Measurements from ENCODE around the gene HOXC9.

HOXC9 gene

DNA sequence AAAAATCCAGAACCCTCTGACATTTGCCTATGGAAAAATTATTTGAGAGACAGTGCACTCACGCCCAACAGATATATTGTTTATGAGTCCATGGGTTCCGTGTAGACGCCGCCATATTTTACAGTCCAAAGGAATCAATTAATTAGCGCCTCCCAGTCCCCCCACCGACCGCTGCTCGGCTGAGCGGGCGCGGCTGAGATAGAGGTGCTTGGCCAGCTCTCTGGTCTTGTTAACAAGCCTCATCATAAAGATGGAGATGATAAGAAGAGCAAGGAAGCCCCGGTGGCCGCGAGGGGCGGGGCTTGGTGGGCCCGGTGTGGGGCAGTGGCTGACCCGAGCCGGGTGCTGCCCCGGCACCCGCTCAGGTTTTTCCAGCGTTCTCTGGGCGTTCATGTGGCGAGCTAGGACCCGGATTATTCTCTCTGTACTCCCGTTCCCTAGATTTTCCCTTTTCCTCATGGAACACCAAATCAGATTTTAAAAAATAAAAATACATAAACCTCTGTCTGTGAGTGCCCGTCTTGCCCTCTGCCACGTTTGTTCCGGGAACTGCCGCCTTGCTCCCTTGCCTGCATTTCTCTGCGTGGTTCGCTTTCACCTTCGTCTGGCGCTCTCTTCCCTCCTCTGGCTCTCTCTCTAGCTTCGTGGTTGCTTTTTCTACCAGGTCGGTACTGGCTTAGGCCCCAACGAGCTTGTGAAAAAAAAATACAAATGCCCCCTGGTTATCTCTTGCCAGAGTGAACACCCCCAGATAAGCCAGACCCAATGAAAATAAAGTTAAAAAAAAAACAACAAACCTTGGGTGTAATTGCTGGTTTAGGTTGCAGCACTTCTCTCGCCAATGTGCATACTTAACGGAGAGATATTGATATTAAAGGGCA, 36.3 kb upstream of the HOXC9 start:
- DNase-seq: no peak

DNA sequence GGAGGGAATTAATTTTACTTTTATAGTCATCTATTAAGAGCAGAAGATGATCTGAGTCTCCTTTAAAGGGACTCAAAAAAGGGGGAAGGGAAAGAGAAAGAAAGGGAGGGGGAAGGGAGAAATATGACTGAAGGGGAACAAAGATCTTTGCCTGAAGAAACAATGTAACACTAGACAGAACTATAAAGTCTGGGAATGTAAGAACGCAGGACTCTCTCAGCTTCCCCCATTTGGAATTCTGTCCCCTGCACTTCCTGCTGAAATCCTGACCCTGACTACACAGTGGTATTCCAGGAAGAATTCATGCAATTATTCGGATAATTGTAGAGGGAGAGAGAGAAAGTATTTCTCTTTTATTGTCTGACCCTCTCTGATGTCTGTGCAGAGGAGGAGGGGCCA, 35.6 kb upstream of the HOXC9 start:
- DNase-seq: no peak

DNA sequence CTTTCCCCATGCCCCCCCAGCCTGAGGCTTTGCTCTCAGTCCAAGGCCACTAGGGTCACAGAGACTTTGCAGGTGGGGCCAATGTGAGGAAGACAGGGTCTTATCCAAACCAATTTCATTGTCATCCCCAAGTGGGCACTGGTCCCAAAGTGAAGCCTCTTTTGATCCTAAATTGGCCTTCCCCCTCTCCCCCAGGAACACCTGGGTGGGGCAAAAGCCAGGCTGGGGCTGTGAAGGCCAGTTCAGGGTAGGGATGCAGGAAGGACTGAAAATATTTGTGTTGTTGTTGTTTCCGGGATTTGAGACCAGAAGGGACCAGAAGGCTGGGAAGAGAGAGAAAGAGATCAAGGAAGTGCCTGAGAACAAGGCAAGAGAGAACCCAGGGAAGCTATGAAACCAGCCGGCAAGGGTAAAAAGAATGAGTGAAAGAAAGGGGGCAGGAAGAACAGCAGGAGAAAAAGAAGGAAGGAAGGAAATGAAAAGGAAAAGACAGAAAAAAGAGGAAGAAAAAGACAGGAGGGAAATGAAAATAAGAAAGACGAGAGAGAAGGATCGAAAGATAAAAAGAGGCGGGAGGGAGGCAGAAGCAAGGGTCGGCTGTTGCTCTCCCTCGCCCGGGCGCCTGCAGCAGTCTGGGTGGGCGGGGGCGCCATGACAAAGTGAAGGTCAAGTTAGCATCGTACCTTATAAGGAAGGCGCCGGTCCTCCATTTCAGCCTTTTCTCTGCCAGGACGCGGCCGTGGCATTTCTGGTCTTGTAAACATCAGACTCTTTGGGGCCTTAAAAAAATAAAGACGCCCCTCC, 34.5 kb upstream of the HOXC9 start:
- no peak for DNase-seq

DNA sequence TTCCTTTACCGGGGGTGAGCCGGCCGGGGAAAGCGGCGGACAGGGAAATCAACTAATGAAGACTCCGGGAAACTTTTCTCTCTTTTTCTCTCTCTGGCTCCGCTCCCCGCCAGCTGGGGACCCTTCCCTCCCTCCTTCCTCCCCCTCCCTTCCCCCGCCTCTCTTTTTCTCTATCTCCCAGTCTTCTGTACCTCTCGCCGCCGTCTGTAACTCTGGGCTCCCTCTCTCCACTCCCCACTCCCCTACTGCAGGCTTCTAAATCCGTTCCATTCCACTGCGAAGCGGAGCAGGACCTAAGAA, 33.9 kb upstream of the HOXC9 start:
- no peak for DNase-seq

DNA sequence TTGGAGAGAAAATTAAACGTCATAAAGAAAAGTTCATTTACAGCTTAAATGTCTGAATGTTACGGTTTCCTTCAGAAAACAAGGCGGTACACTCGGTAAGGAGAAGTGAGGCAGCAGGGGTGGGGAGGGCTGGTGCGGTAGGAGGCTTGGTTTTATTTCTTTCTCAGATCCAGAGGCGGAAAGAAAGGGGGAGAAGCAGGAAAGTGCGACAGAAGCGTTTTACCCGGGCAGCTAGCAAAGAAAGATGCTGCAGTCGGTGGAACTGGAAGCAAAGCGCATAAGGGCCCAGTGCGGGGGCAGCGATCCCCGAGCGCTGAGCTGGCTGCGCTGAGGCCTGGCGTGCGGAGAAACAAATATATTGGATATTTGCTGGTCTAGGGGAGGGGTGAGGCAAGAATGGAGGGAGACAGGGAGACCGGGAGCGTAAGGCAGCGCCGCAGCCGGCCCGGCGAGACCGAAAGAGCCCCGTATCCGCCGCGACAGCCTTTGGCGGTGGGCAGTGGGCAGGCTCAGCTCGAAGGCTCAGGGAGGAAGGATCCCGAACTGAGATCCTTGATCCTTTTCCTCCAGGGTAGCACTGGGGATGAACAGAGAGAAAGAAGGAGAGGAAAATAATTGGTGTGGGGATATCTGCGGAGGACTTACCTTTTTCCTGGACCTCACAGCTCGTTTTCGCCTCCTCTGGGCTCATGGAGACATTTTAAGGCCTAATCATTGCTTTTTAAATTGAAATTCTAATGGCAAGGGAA, 33.4 kb upstream of the HOXC9 start:
- DNase-seq: no peak

DNA sequence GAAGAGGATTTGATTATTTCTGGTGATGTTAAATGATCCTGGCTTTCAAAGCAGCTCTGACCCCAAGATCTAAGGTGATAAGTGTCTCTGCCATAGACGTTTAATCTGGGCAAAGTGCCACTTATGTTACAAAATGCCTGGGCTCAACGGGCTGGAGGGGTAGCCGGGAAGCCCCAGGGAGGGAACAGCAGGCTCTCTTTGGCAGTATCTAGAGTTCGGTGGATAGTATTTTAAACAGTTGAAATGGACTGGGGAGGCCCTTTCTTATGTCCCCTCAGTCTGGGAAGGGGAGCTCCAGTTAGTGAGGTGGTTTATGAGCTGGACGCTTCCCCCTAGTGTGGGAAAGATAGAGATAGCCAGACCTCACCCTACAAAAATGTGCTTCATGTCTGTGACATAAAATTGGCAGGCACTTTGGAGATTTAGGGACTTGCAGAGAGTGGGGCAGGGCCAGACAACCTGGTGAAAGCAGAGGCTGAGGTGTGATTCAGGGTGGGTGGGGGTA, 32.5 kb upstream of the HOXC9 start:
- DNase-seq: no peak

DNA sequence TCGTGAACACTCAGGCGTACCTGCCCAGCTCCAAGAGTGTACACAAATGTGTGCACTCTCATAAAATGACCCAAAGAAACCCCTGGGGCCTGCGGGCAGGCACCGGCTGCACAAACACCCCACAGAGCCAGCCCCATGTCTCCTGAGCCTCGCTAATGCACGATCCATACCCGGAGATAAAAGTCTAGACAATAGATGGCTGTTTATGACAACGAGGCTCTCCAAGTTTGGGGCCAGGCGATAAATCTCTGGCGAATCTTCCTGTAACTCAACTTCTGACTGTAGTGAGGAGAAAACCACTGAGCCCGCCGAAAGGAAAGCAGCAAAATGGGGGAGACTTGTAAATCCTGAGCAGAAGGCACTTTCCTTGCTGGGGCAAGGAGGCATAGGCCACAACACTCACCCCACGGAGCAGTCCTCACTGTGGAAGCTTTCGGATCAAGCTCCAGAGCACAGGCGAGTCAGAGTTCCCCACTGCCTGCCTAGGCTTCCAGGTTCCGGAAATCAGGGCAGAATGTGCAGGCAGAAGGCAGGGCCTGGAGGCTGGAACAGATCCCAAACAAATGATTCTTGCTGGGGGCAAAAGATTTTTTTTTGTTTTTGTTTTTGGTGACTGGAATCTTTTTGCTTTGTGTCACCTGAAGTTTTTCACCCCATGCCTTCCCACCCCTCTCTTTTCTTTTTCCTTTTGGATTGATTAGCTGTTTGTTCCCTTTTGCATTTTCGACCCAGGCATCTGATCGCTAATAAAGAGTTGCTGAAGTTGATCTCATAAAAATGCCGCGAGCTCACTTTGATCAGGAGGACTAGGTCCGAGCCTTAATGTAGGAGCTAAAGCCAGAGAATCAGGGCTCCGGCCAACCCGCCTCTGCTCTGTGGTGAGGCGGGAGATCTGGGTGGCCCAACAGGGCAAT, 31.5 kb upstream of the HOXC9 start:
- DNase-seq: no peak

DNA sequence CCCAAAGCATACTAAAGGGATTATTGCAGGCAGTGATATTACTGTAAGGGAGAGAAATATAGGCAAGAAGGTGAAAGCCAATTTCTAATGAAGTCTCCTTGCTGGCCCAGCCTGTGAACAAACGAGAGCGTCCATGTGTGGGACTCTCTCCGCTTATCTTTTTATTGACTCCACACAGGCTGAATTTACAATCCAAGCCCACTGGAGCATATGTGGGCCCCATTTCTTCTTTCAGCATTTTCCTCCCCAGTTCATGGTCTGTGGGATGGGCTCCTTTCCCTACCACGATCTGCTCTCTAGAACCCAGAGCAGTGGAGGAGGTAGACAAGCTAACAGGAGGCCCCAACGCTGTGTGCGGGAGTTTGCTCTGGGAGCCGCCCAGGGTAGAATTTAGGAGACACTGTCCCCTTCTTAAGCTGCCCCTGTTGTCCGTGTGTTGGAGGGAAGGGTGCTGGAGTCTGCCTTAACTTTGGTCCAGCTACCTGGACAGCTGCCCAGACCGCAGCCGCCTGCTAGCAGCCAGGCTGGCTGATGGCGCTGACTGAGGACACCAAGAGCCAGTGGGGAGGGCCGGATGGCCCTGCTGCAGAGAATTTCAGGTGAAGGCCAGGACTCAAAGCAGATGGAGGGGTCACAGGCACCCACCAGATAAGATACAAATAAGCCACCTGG, 30.2 kb upstream of the HOXC9 start:
- DNase-seq: no peak

DNA sequence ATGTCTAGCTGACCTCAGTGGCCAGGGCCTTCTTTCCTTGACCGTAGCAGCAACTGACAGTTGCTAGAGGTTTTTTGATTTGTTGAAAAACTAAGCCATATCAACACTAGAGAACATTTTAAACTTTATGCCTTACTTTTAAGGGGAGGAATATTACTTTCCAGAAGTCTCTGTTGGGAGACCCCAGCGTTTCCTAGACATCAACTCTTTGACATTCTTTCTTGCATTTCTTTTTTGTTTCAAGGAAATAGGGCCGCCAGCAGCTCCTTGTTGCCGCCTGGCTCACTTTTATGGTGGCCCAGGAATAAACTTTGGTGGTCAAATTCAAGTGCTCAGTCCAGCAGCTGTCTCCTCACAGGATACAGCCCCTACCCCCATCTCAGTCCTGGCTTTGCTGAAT, 29.5 kb upstream of the HOXC9 start:
- DNase-seq: no peak

DNA sequence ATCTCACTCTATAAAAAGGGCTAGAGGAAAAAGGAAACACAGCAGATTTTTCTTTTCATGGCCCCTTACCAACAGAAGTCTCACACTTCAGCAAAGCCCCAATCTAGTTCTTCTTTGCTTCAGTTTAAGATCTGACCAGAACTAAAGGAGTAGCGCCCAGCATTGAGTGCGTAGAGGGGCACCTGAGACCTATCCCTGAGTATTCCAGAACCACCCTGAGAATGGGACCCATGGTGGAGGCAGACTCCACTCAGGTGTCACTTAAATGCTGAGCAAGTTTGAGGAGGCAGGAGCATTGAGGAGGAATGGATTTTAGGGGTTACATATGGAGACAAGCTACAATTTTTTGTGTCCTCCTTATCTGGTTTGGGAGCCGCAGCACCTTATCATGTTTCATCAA, 28.8 kb upstream of the HOXC9 start:
- DNase-seq: no peak

DNA sequence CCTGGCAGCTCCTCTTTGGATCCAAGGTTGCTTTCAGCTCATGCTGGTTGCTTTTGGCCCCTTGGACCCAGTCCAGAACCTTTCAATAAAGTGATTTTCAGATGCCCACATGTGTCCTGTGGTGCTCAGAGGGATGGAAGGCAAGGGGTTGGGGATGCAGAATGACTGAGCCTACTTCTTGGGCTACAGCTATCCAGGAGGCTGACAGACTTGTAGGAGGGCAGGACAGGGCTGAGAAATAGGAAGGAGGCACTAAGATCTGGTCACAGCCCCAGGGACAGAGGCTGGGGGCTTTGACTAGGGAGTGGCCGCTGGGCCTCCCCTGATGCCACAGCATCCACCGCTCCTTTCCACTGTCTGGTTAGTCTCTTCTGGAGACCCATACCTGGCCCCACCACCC, 28.3 kb upstream of the HOXC9 start:
- no peak for DNase-seq

DNA sequence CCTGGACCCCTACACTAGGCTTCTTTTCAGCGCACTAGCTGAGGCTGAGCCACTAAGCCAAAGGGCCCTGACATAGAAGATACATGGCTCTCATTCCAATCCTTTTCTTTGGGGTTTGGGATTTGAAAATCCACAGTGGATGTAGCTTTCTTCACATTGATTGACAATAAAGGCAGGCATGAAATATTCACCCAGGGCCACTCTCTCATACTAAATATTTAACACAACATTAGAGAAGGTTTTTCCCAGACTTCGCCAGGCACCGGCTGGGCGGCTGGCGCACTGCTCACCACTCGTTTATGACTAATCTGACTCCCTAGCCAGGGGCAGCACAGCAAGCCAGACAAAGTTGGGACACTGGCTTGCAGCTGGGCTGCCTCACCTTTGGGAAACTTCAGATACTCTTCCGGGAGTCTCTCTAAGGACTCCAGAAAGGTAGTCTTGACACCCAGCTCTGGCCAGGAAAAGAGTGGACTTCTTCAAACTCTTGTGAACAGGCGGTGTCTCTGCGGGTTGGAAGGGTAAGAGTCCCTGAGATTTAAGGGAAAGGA, 27.7 kb upstream of the HOXC9 start:
- DNase-seq: no peak

DNA sequence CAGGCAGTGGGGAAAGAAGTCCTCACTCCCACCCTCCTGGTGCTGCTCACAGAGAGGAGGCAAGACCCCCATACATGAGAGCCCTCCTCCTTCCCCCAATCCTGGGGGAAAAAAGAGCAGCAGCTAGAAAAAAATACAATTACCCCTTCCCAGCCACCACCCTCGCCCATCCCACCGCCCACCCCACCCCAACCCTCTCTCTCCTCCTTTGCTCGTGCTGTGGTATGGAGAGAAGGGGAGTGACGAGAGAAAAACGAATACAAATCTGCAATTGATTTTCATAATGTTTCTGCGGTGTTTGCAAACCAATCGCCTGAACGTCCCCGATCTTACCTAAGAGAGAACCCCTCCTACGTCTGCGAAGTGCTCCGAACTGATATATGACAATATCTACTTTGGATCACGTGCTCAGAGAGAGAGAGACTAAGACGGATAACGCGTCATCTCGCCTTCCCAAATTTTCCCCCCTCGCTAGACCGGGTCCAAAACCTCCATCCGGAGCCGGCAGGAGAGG, 27.2 kb upstream of the HOXC9 start, which contains the start of gene HOXC11:
HOXC11 (plus strand) TSS at position 405 of the 514 bp plus-strand sequence. CDS start 116 bp downstream, outside the sequence.
- no peak for DNase-seq

DNA sequence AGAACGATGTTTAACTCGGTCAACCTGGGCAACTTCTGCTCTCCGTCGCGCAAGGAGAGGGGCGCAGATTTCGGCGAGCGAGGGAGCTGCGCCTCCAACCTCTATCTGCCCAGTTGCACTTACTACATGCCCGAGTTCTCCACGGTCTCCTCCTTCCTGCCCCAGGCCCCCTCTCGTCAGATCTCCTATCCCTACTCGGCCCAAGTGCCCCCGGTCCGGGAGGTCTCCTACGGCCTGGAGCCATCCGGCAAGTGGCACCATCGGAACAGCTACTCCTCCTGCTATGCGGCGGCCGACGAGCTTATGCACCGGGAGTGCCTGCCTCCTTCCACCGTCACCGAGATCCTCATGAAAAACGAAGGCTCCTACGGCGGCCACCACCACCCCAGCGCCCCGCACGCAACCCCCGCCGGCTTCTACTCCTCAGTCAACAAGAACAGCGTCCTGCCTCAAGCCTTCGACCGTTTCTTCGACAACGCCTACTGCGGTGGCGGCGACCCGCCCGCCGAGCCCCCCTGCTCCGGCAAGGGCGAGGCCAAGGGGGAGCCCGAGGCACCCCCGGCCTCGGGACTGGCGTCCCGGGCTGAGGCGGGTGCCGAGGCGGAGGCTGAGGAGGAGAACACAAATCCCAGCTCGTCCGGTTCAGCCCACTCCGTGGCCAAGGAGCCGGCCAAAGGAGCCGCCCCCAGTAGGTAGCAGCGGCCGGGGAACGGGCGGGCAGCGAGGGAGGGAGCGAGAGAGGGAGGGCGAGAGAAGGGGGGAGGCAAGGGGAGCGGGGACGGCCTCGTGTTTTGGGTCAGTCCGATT, 26.5 kb upstream of the HOXC9 start:
- no peak for DNase-seq

DNA sequence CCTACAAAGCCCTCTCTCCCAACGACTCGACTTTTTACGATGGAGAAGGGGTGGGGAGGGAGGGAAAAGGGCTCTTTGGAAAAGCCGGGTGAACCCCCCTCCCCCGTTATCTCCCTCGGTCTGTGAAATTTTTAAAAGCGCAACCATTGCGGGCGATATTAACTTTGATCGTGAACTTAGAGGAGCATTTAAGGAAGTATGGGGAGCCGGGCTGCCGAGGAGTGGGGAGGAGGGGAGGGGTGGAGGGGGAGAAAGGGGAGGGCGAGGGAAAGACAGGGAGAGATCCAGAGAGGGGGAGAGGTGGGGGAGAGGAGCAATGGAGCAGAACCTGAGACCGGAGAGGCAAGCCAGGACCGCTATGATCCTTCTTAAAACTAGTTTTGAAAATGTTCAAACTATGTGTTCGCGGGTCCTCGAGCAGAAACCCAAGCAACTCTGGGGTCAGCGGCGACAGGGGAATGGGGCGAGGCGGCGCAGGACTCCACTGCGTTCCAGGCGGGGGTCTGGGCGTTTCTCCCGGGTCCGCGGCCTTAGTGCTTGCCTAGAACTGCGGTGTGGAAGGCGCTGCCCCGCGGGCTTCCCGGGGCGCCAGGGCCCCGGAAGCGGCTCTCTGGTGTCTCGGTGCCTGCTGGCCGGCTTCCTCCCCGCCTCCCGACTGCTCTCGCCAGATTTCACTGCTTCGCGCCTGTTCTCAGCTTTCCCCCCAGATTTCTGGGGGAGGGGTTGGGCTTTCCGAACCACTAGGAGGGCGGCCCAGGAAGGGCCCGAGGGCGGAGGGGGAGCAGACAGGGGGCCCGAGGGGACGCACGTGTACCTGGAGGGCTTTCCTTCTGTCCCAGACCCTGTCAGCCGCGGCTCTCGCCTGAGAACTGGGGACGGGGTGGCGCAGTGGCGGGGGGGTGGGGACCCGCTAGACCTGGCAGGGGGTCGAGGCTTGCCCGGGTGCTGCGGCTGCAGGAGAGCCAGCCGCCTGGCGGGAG, 25.6 kb upstream of the HOXC9 start, which contains the start of gene HOTAIR:
HOTAIR (minus strand) TSS at position 871 of the 980 bp plus-strand sequence.
- no peak for DNase-seq

DNA sequence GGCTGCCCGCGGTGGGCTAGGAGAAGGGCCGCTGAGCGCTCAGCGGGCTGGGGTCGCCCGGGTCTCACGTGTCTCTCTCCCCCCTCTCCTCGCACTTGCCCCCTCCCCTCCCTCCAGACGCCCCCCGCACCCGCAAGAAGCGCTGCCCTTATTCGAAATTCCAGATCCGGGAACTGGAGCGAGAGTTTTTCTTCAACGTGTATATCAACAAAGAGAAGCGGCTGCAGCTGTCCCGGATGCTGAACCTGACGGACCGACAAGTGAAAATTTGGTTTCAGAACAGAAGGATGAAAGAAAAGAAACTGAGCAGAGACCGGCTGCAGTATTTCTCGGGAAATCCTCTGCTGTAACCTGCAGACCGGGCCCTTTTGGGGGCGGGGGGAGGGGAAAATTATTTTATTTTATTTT, 24.9 kb upstream of the HOXC9 start:
- no peak for DNase-seq

DNA sequence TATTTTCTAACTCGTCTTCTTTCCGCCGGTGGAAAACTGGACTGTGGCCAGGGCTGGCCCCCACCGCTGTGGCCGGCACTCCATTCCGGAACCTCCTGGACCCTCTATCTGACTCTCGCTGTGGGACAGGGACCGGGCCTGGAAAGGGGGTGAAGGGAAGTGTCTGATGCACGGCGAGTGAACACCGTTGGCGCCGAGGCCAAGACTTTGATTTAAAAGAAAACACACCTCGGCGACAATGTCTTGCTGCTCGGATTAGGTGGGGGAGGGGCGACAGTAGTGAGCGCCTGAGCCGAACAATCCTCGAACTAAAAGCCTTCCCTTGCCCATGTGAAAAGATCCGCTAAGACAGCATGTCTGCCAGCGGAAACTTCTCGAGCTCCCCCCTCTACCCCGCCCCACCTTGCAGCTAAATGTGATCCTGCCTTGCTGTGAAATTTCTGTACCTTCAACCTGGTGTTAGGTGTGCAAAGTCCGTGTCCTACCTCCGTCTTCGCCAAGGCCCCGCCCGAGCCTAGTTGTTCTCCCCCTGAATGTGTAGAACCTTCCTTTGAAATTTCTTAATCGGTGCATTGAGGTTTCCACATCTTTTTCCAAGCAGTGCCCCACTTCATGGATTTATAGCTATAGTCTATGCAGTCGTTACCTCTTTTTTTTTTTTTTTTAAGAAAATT, 24.3 kb upstream of the HOXC9 start:
- DNase-seq: no peak

DNA sequence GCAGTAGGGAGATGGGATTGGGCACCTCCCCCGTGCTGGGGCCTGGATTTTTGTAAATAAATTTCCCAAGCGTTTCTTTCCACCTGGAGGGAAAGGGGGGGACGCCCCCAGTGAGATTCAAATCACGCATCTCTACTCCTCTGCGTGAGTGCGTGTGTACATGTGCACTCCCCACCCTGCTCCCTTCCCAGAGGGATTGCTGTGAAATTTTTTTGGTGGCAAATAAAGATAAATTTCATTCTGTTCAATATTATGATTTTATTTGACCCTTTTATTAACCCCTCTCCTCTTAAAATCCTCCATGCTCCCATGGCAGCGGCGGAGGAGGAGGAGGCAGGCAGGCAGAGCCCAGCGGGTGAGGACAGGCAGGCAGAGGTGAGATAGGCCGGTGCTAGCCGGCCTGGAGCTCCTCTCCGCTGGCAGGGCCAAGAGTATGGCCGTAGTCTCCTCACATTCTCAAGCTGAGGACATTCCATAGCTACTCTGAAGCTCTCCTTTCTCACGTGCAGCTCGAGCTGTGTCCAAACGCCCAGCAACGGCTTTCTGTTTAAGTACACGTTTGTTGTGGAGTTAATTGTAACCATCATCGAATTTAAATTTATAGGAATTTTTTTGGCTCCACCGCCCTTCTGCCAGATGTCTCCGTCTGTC, 23.7 kb upstream of the HOXC9 start:
- DNase-seq: no peak
